Brain pericyte (primary cell): ENCODE measurements around the gene PLEKHA6.
"Not testable (repeated sequence)": the region's sequence is repeated elsewhere in the genome, so short reads cannot be mapped to it uniquely, and the experiment has no call there.

Source experiments
- DNase-seq: peaks from one replicate; pipeline ENCODE4 v3.0.0-alpha.2; 2012; ENCODE audit warnings: low read depth, low spot score

The PLEKHA6 gene

GRCh38 chr1:204242920-204243319, 116.8 kb downstream of the PLEKHA6 start:
- DNase-seq: no peak

GRCh38 chr1:204241914-204242313, 117.8 kb downstream of the PLEKHA6 start:
- no peak for DNase-seq

GRCh38 chr1:204241050-204241449, 118.7 kb downstream of the PLEKHA6 start:
- no peak for DNase-seq

- DNase-seq: no peak
These were observed 119.5 kb downstream of the PLEKHA6 start for GRCh38 chr1:204240233-204240632.

GRCh38 chr1:204239401-204239800, 120.3 kb downstream of the PLEKHA6 start:
- not testable (repeated sequence) for DNase-seq

- DNase-seq: not testable (repeated sequence)
These were observed 121.2 kb downstream of the PLEKHA6 start for GRCh38 chr1:204238520-204238919.

GRCh38 chr1:204237515-204237914, 122.2 kb downstream of the PLEKHA6 start:
- DNase-seq: not testable (repeated sequence)

GRCh38 chr1:204232526-204232925, 127.2 kb downstream of the PLEKHA6 start:
- no peak for DNase-seq

GRCh38 chr1:204230211-204230610, 129.5 kb downstream of the PLEKHA6 start:
- DNase-seq: no peak

GRCh38 chr1:204228896-204229295, 130.8 kb downstream of the PLEKHA6 start:
- DNase-seq: no peak

- no peak for DNase-seq
These were observed 131.5 kb downstream of the PLEKHA6 start for GRCh38 chr1:204227996-204228785.

GRCh38 chr1:204227351-204227750, 132.4 kb downstream of the PLEKHA6 start:
- DNase-seq: no peak

GRCh38 chr1:204225841-204226735, 133.6 kb downstream of the PLEKHA6 start:
- no peak for DNase-seq

GRCh38 chr1:204224655-204225054, 135.1 kb downstream of the PLEKHA6 start:
- DNase-seq: no peak

GRCh38 chr1:204223129-204223860, 136.4 kb downstream of the PLEKHA6 start:
- DNase-seq: no peak

GRCh38 chr1:204222764-204223055, 137.0 kb downstream of the PLEKHA6 start:
- DNase-seq: no peak

GRCh38 chr1:204222006-204222763, 137.5 kb downstream of the PLEKHA6 start:
- DNase-seq: no peak

- no peak for DNase-seq
These were observed 138.5 kb downstream of the PLEKHA6 start for GRCh38 chr1:204221271-204221670.

- no peak for DNase-seq
These were observed 139.6 kb downstream of the PLEKHA6 start for GRCh38 chr1:204219971-204220616.

GRCh38 chr1:204218552-204218951, 141.2 kb downstream of the PLEKHA6 start:
- no peak for DNase-seq

GRCh38 chr1:204217648-204218000, 142.1 kb downstream of the PLEKHA6 start:
- DNase-seq: no peak
